ENCODE data around the gene SLC25A21.
A peak's percentile ranks its signal among the peaks of the same experiment; 100 is the strongest.

The SLC25A21 gene

GRCh38 chr14:36998686-36999085 is 173.7 kb downstream of the SLC25A21 start:
- no peaks in the 10 kb centered on the region for H3K36me3 Mint-ChIP-seq (ENCODE audit: low read depth)
- H3K9me3 Mint-ChIP-seq: no peaks in the 10 kb centered on the region
- peaks cover 10% of the 10 kb centered on the region for H3K4me1 Mint-ChIP-seq
- H3K4me3 Mint-ChIP-seq: no peak overlapping the region
- H3K27ac Mint-ChIP-seq: no peak overlapping the region
- TF ChIP-seq CTCF (IDR thresholded peaks at IDR 0.05; ENCODE audit: unreplicated experiment in 3 of 3): no peak
- no peaks in the 10 kb centered on the region for H3K27me3 Mint-ChIP-seq (ENCODE audit: low read depth)

GRCh38 chr14:36997843-36998242 is 174.6 kb downstream of the SLC25A21 start:
- H3K9me3 Mint-ChIP-seq: no peaks in the 10 kb centered on the region
- TF ChIP-seq CTCF (IDR thresholded peaks at IDR 0.05; ENCODE audit: unreplicated experiment in 3 of 3): no peak
- peak overlapping the region in 1 of 3 experiments; percentile 21 for H3K27ac Mint-ChIP-seq
- H3K27me3 Mint-ChIP-seq (ENCODE audit: low read depth): no peaks in the 10 kb centered on the region
- H3K4me3 Mint-ChIP-seq: no peak overlapping the region
- H3K4me1 Mint-ChIP-seq: peaks cover 10% of the 10 kb centered on the region
- H3K36me3 Mint-ChIP-seq (ENCODE audit: low read depth): no peaks in the 10 kb centered on the region

- no peaks in the 10 kb centered on the region for H3K36me3 Mint-ChIP-seq (ENCODE audit: low read depth)
Measured at GRCh38 chr14:36996857-36997590, 175.4 kb downstream of the SLC25A21 start.

DNA sequence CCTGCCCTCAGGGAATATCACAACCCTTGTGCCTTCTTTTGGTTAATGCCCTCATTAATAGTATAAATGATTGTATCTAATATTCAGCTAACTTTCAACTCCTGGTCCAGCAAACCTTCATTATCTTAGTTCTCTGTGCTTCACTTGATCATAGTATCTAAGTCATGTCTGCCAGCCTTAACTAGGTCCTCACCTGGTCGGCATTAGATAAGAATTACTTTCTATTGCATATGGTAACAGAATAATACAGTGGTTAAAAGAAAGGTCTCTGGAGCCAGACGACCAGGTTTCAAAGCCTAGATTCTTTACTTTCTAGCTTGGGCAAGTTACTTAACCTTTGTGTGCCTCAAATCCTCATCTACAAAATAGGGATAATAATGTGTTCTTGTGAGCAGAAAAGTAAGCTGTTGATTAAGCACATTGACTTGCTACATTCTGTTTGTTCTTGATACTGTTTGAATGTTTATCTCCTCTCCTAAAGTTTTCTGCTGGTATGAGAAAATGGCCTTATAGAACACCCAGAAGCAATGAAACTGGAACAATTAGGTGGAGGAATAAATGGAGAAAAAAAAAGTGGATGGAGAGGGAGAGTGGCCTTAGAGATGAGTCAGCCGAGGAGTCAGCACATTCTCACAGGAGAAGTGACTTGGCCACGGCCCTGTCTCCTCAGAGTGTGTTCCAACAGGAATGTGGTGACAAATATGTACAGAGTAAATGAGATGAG is 176.1 kb downstream of the SLC25A21 start:
- Mint-ChIP-seq H3K9me3 (no peaks in the 10 kb centered on the region), H3K27ac (no peak overlapping the region), H3K4me3 (no peak overlapping the region), H3K36me3 (ENCODE audit: low read depth) (no peaks in the 10 kb centered on the region), H3K4me1 (peaks cover 10% of the 10 kb centered on the region), H3K27me3 (ENCODE audit: low read depth) (no peaks in the 10 kb centered on the region)
- TF ChIP-seq CTCF (IDR thresholded peaks at IDR 0.05; ENCODE audit: unreplicated experiment in 3 of 3): no peak

More at GRCh38 chr14:36996857-36997590, 175.4 kb downstream of the SLC25A21 start:
- H3K27me3 Mint-ChIP-seq (ENCODE audit: low read depth): no peaks in the 10 kb centered on the region
- H3K4me1 Mint-ChIP-seq: peaks cover 10% of the 10 kb centered on the region
- no peak overlapping the region for H3K4me3 Mint-ChIP-seq
- TF ChIP-seq CTCF (IDR thresholded peaks at IDR 0.05; ENCODE audit: unreplicated experiment in 3 of 3): no peak
- no peak overlapping the region for H3K27ac Mint-ChIP-seq
- H3K9me3 Mint-ChIP-seq: no peaks in the 10 kb centered on the region

GRCh38 chr14:36989806-36990205 is 182.6 kb downstream of the SLC25A21 start:
- no peak for TF ChIP-seq CTCF (IDR thresholded peaks at IDR 0.05; ENCODE audit: unreplicated experiment in 3 of 3)
- H3K9me3 Mint-ChIP-seq: no peaks in the 10 kb centered on the region
- H3K27ac Mint-ChIP-seq: peak overlapping the region; percentile 10 to 29 (median 24)
- no peaks in the 10 kb centered on the region for H3K27me3 Mint-ChIP-seq (ENCODE audit: low read depth)
- H3K4me3 Mint-ChIP-seq: peak overlapping the region in 1 of 3 experiments; percentile 4
- no peaks in the 10 kb centered on the region for H3K36me3 Mint-ChIP-seq (ENCODE audit: low read depth)
- peaks cover 20% of the 10 kb centered on the region for H3K4me1 Mint-ChIP-seq

All from nephron (organoid).